Uterus (tissue), 4 donors: ENCODE results near the gene TMOD3. TPM values are rescaled to one million over a fixed set of nuclear protein-coding genes. Genes with fewer than 3 reads are reported as not detected.

Experiments
- DNase-seq, 2 donors: peaks; one replicate each; pipeline ENCODE4 v3.0.0-alpha.2; 2019 to 2020
- H3K27ac ChIP-seq, 2 donors: fragments of 200-600 bp; sonication (generic); 1 replicate in 1 of 2; 2 replicates in 1 of 2; pipeline ENCODE4 v1.5.1; 2016 to 2018
- H3K27me3 ChIP-seq, 2 donors: fragments of 200-600 bp; sonication (generic); one replicate each; pipeline ENCODE4 v1.5.1; 2018 to 2019; ENCODE audit warnings: control low read depth in 1 of 2
- H3K36me3 ChIP-seq, 2 donors: fragments of 200-600 bp; sonication (generic); one replicate each; pipeline ENCODE4 v1.5.1; 2019; ENCODE audit warnings: control low read depth in 1 of 2
- H3K4me1 ChIP-seq, 2 donors: fragments of 200-600 bp; sonication (generic); one replicate each; pipeline ENCODE4 v1.5.1; 2018 to 2019; ENCODE audit warnings: control low read depth in 1 of 2
- H3K4me3 ChIP-seq, 2 donors: fragments of 200-600 bp; sonication (generic); 1 replicate in 1 of 2; 2 replicates in 1 of 2; pipeline ENCODE4 v1.5.1; 2018 to 2019; ENCODE audit warnings: mild to moderate bottlenecking in 1 of 2
- H3K9me3 ChIP-seq, 2 donors: fragments of 200-600 bp; sonication (generic); one replicate each; pipeline ENCODE4 v1.5.1; 2019; ENCODE audit warnings: control low read depth in 1 of 2
- POLR2A ChIP-seq, 2 donors: fragments of 450-650 bp; IDR thresholded peaks; one replicate each; pipeline ENCODE4 v1.6.1; 2016; ENCODE audit warnings: antibody characterized with exemption in 2 of 2, mild to moderate bottlenecking in 1 of 2, moderate library complexity in 1 of 2
- intact Hi-C: fragments of 100-400 bp; cut with DNase I; formaldehyde crosslinking; loops from one replicate; pipeline ENCODE4 v1.15.1; 2023; ENCODE audit warnings: low total_unique reads
- total RNA-seq, 4 donors: library from RNA; depleted of rRNA in 3 of 4; stranded (reverse); fragments of >200 nt in 3 of 4; gene quantifications; one replicate each; pipeline versions ENCODE4 v1.1.0 to v1.2.4, GENCODE V29; 2014 to 2023
- TF ChIP-seq, protein P1 (sequence below), 4 experiments: fragments of 200-600 bp in 2 of 4; fragments of 450-650 bp in 2 of 4; sonication (generic) in 2 of 4; IDR thresholded peaks; one replicate each; pipeline ENCODE4 v1.5.1; 2016 to 2019; ENCODE audit warnings: antibody characterized with exemption in 4 of 4, mild to moderate bottlenecking in 2 of 4, moderate library complexity in 1 of 4
- donor health status: DM: yes; HTN: yes; CAD: no.

The TMOD3 gene
- total RNA-seq, 4 donors from 2014 or later, result 10.5 to 49.6 (median 37.1) TPM

DNA sequence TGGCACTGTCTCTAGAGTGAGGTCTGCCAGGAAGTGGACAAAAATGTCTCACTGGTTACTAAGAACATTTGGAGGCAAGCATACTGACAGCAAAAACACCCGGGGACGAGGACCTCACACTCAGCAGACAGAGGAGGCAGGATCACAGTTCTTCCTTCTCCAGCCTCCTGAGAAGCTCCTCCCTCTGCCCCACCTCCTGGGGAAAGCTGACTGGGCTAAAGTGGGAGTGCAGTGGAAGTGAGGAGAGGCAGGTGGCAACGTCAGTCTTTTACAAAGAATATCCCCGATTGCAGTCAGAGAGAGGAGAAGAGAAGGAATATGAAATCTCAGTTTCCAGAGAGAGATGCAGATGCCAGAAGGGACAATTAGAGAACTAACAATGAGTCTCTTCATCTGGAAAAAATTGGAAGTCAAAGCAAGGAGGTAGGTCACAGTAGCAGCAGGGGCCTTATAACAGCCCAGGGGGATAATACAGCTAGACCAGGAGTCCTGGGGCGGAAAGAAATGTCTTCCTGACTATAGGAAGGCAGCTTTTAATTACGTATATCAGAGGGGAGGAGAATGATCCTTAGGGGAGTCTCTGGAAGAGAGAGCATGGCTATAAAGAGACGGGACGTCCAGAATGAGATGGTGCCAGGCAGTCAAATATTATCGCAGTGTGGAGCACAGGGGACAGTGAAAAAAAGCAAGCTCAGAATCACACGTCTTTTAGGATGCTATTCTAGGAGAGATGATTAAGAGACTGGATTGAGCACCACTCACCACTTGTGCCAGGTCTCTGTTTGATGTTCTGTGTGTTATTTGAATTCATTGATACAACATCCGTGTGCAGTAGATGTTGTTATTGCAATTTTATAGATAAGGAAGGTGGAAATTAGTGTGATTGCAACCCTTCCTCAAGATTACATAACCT, 95.0 kb downstream of the TMOD3 start:
- intact Hi-C loops, result no loop called here

DNA sequence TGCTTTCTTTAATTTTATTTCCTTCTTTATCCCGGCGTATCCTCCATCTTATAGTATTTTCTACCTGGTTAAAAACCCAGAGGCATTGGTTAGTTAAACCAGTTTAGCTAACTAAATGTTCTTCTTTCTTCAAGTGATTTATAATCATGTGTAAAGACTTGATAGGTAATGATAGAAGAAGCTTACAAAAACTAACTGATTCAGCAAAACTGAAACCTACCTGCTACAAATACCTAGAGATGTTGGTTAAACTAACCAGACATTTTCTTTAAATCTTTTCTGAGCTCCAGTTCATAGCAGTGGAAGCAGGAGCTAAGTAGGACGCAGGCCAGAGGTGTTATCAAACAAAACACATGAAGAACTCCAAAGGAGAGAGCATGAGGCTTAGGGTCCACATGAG, 97.4 kb downstream of the TMOD3 start:
- H3K4me1 ChIP-seq, result no peaks in the 10 kb centered on the region
- H3K36me3 ChIP-seq, result no peaks in the 10 kb centered on the region
- no peaks in the 10 kb centered on the region for H3K27me3 ChIP-seq
- no peak overlapping the region for H3K4me3 ChIP-seq
- H3K27ac ChIP-seq, result no peak overlapping the region
- no peak for DNase-seq
- TF ChIP-seq, protein P1, sequence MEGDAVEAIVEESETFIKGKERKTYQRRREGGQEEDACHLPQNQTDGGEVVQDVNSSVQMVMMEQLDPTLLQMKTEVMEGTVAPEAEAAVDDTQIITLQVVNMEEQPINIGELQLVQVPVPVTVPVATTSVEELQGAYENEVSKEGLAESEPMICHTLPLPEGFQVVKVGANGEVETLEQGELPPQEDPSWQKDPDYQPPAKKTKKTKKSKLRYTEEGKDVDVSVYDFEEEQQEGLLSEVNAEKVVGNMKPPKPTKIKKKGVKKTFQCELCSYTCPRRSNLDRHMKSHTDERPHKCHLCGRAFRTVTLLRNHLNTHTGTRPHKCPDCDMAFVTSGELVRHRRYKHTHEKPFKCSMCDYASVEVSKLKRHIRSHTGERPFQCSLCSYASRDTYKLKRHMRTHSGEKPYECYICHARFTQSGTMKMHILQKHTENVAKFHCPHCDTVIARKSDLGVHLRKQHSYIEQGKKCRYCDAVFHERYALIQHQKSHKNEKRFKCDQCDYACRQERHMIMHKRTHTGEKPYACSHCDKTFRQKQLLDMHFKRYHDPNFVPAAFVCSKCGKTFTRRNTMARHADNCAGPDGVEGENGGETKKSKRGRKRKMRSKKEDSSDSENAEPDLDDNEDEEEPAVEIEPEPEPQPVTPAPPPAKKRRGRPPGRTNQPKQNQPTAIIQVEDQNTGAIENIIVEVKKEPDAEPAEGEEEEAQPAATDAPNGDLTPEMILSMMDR (IDR thresholded peaks at IDR 0.05), result no peak
- TF ChIP-seq POLR2A (IDR thresholded peaks at IDR 0.05), result no peak
- H3K9me3 ChIP-seq, result no peaks in the 10 kb centered on the region
- intact Hi-C loops, result no loop called here

More for the DNA sequence above, 95.0 kb downstream of the TMOD3 start:
- Histone ChIP-seq H3K4me1 (no peaks in the 10 kb centered on the region), H3K27ac (no peak overlapping the region), H3K27me3 (no peaks in the 10 kb centered on the region), H3K4me3 (no peak overlapping the region), H3K36me3 (no peaks in the 10 kb centered on the region), H3K9me3 (no peaks in the 10 kb centered on the region)
- DNase-seq, result no peak
- no peak for TF ChIP-seq POLR2A (IDR thresholded peaks at IDR 0.05)
- TF ChIP-seq, protein P1 (IDR thresholded peaks at IDR 0.05), result no peak

DNA sequence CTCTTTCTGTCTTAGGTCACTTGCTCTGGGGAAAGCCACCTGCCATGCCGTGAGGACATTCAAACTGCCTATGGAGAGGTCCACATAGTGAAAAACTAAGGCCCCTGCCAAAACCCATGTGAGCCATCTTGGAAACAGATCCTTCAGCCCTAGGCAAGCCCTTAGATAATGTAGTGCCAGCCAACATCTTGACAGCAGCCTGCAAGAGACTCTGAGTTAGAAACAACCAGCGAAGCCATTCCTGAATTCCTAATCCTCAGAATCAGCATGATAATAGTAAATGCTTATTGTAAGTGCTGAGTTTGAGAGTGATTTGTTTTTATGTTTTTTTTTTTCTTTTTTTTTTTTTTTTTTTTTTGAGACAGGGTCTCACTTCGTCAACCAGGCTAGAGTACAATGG, 101.6 kb downstream of the TMOD3 start:
- Histone ChIP-seq H3K4me1 (no peaks in the 10 kb centered on the region), H3K9me3 (no peaks in the 10 kb centered on the region), H3K27ac (no peak overlapping the region), H3K4me3 (no peak overlapping the region), H3K36me3 (no peaks in the 10 kb centered on the region), H3K27me3 (no peaks in the 10 kb centered on the region)
- intact Hi-C loops, result no loop called here
- TF ChIP-seq, protein P1 (IDR thresholded peaks at IDR 0.05), result no peak
- no peak for TF ChIP-seq POLR2A (IDR thresholded peaks at IDR 0.05)
- DNase-seq, result no peak

DNA sequence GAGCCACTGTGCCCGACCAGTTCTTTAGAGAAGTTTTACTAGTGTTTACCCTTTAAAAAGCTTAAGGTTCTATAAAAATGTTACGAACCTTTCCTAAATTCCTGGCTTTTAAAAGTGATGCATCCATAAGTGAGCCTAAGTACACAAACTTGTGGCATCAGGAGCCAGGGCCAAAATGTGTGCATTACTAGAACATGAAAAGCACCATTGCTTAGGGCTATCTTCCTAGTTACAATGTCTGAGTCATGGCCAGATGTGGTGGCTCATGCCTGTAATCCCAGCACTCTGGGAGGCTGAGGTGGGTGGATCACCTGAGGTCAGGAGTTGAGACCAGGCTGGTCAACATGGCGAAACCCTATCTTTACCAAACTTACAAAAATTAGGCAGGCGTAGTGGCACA, 102.2 kb downstream of the TMOD3 start:
- TF ChIP-seq, protein P1 (IDR thresholded peaks at IDR 0.05), result no peak
- TF ChIP-seq POLR2A (IDR thresholded peaks at IDR 0.05), result no peak

DNA sequence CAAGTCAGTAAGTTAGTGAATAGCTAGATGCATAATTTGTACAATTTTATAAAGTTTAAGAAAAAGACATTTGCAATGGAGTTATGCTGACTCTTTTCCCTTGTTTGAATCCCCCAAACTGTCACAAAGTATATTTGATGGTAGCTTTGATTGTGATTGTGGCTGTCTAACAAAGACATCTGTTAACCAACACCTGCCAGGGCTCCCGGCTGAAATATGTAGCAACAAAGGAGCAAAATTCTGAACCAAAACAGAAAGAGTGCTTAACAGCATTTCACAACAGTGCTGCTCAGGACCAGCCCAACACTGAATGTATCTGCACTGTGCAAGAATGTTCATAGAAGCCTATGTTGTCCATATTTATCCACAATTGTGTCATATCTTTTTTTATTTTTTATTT, 102.7 kb downstream of the TMOD3 start:
- TF ChIP-seq, protein P1 (IDR thresholded peaks at IDR 0.05), result no peak
- no peak for TF ChIP-seq POLR2A (IDR thresholded peaks at IDR 0.05)
- Histone ChIP-seq H3K9me3 (no peaks in the 10 kb centered on the region), H3K4me1 (no peaks in the 10 kb centered on the region), H3K4me3 (no peak overlapping the region), H3K36me3 (no peaks in the 10 kb centered on the region), H3K27me3 (no peaks in the 10 kb centered on the region), H3K27ac (no peak overlapping the region)
- intact Hi-C loops, result no loop called here
- DNase-seq, result no peak

More for the DNA sequence above, 102.2 kb downstream of the TMOD3 start:
- intact Hi-C loops, result no loop called here
- H3K36me3 ChIP-seq, result no peaks in the 10 kb centered on the region
- H3K4me1 ChIP-seq, result no peaks in the 10 kb centered on the region
- H3K9me3 ChIP-seq, result no peaks in the 10 kb centered on the region
- no peak overlapping the region for H3K4me3 ChIP-seq
- DNase-seq, result no peak
- H3K27ac ChIP-seq, result no peak overlapping the region
- no peaks in the 10 kb centered on the region for H3K27me3 ChIP-seq
